SKM-1 treated with dmso at 0.1 percent for 144 hours (cell line): Measurements from ENCODE around the gene CALML4.
"Not testable (repeated sequence)": the region's sequence is repeated elsewhere in the genome, so short reads cannot be mapped to it uniquely, and the experiment has no call there.

Experiments
- DNase-seq: peaks from one replicate; lab custom pipeline; 2025; ENCODE audit not compliant: unreplicated experiment; lab: John Stamatoyannopoulos, UW

CALML4 gene

DNA sequence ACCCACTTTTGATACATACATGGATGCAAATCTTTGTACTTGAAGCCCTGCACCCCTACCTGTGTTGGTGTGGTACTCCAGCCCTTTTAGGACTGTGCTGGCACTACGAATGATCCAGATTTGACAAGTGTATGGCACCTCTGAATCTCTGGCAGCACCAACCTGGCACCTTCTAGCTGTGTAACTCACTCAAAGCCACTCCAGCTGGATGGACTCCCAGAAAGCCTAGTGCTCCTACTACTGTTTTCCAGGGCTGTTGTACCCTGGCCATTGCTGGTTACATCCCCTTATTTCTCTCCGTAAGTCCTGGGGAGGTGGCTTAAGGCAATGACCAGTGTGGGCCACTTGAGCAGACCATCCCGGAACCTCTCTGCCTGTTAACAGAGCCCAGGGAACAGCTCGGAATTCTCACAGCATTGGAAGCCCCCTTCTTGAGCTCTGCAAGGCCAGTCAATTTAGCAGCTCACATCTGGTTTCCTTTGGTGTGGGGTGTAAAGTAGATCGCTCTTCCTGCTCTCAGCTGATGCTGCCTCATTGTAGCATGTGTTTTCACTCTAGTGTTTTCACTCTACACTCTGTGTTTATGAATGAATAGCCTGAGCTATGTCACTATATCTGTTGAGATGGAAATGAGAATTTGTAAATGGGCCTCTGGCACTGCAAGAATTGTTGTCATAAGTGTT is 12.2 kb downstream of the CALML4 start:
- DNase-seq: no peak

DNA sequence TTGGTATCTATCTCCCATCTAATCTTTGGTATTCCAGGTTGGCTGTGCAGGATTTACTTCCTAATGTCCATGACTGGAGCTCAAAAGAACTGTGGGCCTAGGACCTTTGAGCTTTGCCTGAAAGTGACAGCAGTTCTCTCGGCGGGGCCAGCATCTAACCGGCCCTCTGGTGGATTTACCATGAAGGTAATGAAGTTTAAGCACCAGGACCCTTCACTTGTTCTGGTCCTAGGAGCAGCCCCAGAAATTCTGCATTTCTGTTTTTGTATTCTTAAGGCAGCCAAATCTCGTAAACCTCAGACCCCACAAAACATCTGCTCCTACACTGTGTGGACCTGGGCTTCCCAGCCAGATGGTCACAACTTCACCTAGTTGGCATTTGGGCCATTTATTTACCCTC is 13.0 kb downstream of the CALML4 start:
- no peak for DNase-seq

DNA sequence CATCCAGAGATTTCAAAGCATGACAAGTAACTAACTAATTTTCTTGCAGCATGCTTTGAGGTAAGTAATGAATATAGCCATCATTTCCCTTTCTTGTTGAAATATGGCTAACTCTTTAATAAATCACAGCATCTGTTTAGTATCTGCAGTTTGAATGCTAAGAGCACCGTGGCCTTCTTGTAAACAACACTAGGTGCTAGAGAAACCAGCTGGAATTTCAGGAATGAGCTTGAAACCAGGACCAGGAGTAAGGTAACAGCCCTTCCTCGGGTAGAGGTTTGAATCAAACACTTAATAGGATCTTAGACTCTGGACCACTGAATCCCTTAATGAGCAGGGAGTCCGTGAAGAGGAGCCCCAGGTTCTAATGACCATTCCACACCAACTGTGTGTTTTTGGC is 13.6 kb downstream of the CALML4 start:
- no peak for DNase-seq

DNA sequence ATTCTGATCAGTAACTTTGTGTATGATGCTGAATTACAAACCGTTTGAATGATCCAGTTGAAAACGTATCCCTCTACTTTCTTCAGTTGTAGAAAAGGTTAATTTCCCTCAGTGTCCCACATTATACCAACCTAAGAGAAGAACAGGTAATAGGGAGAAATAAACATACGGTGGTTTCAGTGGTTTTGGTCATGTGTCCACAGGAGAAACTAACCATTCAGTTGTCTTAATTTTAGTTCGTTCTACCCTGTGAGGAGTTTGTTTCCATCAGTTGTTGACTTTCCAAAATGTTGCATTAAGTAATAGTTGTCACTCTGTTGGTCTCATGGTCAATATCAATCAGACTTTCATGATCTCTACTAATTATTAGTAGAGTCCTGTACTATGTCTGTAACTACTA is 15.1 kb downstream of the CALML4 start:
- DNase-seq: no peak

DNA sequence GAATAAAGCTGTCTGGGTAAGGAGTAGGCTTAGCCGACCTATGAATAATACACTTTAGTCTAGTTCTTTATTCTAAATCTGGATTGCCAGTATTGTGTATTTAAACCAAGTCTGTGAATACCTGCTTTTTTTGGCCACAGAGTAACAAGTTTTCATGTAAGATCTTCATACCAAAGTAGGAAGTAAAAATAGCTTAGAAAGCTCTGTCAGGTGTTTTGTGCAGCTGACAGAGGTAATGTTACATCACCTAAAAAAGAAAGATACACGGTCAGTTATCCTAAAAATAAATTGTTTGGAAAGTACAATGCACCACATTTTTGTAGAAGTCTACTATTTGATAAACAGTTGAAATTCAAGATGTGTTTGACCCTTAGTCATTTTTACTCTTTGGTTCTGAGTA is 16.5 kb downstream of the CALML4 start:
- DNase-seq: no peak

DNA sequence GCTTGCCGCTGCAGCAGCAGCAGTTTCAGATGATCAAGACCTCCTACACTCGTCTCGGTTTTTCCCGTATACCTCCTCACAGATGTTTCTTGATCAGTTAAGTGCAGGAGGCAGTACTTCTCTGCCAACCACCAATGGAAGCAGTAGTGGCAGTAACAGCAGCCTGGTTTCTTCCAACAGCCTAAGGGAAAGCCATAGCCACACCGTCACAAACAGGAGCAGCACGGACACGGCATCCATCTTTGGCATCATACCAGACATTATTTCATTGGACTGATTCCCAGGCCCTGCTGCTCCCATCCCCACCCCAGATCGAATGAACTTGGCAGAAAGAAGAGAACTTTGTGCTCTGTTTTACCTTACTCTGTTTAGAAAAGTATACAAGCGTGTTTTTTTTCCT is 17.6 kb downstream of the CALML4 start:
- no peak for DNase-seq

DNA sequence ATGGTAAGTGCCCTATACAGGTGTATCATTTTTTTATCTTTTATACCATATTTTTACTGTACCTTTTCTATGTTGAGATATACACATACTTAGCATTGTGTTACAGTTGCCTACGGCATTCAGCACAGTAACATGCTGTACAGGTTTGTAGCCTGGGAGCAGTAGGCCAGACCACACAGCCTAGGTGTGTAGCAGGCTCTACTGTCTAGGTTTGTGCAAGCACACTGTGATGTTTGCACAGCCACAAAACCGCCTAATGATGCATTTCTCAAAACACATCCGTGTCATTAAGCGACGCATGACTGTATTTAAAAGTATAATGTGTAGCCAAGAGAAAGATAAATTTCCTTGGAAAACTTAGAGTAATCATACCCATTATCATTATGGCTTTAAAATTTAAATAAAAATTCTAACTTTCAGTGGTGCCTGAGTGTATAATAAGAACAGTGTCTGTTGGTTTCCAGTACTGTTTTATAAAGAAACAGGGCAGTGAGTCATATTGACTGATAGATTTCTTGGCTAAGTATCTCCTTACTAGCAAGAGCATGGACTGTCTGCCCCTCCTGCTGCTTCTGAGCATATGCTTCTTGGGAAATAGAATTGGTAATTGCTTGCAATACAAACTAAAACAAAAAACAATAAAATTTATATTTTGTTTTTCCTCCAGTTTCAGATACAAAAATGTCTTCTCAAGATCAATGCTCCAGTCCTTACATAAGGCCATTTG is 18.3 kb downstream of the CALML4 start:
- no peak for DNase-seq

DNA sequence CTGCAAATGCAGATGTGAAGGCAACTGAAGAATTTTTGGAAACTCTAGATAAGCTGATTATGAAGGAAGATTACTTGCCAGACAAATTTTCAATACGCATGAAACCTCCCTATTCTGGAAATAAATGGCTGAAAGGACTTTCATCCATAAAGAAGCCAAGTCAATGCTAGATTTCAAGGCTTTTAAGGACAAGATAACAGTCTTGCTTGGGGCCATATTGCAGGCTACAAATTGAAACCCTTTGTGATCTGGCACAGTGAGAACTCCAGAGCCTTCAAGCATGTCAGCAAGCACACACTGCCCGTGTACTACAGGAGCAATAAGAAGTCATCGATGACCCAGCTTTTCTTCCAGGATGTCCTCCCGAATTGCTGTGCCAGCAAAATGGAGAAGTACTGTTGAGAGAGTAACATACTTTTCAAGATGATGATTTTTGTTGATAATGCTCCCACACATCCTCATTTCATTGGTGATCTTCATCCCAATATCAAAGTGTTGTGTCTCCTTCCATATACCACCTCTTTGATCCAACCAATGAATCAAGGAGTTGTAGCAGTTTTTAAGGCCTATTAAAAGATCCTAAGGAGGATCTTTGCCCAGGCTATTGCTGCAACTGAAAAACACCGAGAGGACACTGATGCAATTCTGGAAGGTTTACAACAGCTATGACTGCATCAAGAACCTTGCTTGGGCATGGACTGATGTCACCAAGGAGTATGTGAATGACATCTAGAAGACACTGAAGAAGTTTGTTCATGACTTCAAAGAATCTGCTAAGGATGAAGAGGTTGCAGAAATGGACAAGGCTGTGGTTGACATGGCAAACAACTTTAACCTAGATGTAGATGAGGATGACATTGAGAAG is 20.3 kb downstream of the CALML4 start:
- no peak for DNase-seq

DNA sequence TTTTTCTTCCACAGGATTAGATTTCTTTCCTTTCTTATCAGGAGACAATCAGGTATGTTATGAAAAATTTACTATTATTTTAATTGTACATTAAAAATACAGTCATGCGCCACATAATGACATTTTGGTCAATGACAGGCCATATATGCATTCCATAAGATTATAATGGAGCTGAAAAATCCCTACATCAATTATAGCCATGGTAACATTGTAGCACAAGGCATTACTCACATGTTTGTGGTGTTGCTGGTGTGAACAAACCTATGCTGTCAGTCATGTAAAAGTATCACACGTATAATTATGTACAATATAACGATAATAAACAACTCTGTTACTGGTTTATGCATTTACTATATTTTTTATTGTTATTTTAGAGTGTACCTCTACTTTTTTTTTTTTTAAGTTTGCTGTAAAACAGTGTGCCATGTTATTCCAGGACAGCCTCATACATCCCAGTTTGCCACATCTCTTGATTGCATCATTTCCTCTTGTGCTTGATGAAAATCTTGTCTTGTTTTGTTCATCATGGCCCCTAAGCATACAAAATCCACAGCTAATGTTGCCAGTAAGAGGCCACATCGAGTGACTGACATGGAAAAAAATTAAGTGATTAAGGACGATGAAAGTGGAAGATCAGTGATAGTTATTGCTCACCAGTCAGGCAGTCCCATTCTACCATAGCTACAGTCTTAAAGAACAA is 21.4 kb downstream of the CALML4 start:
- DNase-seq: no peak

DNA sequence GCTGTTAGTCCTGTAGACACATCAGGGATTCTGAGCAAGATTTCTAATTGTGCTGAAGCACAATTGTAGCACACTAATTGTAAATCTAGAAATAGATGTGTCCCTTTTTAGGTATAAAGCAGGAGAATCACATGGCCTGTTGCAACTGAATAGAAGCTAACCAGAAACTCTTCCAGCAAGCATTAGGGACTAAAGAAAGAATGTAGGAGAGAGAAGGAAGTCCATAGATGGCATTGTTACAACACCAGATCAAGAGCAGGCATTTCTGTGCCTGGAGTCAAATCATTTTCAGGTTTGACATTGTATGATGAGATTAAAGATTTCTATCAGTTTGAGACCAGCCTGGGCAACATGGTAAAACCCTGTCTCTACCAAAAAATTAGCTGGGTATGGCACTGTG is 27.4 kb downstream of the CALML4 start:
- DNase-seq: no peak

DNA sequence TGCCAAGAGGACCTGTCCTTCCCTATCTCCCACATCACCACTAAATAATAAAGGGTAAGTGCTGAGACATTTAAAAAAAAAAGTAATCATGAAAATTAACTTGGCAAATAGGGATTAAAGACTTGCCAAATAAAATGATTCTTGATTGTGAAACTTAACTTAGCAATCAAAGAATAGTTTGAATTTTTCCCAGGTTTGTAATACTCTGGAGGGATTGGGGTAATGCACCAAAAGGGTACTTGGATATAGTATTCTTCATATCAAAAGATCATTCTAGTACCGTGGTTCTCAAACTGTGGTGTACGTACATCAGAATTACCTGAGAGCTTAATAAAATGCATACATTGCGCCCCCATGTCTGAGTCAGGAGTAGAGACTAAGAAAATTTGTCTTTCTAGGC is 28.5 kb downstream of the CALML4 start:
- no peak for DNase-seq

DNA sequence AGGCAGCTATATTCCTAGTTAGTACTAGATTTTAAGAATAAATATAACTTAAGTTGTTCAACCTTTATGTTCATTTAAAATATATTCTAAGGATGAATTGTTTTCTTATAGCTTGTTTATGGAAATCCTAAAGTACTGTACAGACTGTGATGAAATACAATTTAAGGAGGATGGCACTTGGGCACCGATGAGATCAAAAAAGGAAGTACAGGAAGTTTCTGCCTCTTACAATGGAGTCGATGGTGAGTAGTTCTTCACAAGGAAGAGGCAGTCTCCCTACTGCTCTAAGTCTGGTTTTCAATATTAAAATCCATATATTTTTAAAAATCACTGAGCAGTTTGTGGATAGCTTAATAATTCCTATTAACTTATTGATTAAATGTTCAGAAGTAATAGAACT is 29.6 kb downstream of the CALML4 start:
- no peak for DNase-seq

DNA sequence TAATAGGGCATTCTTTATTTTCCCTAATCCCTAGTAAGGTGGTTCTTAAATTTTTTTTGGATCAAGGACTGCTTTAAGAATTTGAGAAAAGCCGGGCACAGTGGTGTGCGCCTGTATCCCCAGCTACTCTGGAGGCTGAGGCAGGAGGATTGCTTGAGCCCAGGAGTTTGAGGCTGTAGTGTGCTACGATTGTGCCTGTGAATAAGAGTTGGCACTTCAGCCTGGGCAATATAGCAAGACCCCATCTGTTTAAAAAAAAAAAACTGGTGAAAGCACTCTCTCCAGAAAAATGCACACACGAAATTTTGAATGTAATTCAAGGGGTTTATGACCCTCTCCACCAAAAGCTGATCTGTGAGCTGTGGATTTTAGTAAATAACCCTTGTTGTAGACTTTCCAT is 32.0 kb downstream of the CALML4 start:
- no peak for DNase-seq

DNA sequence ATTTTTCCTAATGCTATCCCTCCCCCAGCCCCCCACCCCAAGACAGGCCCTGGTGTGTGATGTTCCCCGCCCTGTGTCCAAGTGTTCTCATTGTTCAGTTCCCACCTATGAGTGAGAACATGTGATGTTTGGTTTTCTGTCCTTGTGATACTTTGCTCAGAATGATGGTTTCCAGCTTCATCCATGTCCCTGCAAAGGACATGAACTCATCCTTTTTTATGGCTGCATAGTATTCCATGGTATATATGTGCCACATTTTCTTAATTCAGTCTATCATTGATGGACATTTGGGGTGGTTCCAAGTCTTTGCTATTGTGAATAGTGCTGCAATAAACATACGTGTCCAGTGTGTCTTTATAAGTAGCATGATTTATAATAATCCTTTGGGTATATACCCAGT is 33.1 kb downstream of the CALML4 start:
- DNase-seq: not testable (repeated sequence)

DNA sequence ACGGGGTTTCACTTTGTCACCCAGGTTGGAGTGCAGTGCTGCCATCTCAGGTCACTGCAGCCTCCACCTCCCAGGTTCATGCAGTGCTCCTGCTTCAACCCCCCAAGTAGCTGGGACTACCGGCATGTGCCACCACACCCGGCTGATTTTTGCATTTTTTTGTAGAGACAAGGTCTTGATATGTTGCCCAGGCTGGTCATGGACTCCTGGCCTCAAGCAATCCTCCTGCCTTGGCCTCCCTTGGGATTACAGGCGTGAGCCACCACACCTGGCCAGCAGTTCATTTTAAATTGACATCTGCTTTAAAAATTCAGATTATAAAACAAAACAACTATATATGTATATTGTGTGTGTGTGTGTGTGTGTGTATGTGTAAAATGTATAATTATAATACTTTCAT is 38.3 kb downstream of the CALML4 start:
- no peak for DNase-seq

DNA sequence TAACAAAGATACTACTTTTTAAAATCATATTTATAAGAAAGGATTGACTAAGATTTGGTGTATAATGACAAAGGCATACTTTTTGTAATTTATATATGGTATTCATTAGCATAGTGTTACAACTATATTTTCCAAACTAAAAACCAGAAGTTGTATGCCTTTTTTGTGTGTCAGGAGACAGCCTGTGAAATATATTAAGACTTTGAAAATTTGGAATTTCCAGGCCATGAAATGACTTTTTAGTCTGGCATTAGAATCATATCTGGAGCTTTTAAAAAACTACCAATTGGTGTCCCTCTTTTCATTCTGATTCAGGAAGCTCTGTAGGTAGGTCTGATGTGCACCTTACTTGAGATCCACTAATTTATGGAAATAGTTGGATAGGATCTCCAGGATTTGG is 41.9 kb downstream of the CALML4 start:
- DNase-seq: no peak

DNA sequence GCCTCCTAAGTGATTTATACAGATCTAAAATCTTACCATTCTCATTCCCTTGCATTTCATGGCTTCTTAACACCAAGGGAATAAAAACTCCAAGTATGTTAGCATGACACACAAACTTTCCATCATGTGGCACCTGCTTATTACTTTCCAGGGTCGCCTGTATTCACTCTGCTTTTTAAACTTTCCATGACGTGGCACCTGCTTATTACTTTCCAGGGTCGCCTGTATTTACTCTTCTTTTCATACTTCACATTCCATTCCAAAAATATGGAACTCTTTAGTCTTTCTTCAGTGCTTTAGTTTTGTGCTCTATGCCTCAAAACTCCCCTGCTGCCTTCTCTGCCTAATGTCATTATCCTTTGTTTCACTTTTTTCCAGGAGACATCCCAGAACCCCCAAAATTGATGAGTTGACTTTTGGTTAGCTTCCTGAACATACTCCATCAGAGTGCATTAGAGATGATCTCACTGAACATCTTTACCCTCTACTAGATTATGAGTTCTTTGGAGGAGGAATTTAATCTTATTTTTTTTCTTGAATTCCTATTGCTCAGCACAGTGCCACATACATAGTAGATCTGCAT is 47.0 kb downstream of the CALML4 start:
- DNase-seq: no peak

DNA sequence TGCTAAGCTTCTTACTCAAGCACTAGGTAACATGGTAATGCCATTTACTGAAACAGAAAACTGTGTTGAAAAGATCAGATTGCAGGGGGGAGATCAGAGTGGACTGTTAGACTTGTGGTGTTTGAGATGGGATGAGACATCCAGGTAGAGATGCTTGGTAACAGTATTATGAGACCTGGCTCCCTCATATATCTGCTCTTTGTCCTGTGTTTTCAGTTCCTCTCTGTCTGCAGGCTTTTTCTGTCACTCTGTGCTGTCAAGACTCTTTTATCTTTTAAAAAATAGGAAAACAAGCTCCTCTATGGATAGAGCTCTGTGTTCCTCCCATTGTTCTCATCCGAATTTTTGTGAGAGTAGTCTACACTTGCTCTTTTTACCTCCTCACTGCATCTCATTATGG is 48.1 kb downstream of the CALML4 start:
- no peak for DNase-seq

DNA sequence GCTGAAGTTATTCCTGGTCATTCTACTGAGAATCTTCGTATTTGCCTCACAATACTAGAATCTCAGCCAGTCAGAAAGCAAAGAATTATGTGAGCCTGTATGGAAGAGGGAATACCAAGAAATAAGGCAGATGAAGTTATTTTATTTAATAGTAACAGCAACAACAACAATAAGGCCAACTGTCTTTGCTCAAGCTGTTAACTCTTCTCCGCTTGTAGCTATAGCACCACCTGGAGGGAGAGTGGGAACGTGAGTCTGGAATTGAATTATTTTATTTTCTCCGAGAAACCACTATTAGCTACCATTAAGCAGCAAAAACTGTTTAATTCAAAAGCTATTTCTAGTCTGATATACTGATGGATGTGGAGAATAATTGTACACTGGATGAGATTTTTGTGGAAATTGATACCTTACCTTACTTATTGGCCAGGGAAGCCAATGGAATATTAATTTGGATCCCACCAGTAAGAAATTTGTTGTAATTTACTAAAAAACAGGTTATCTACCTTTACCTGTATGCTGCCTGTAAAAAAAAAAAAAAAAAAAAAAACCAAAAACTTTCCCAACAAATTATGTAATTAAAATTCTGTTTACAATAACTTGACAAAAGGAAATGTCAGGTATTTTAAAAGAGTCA is 50.1 kb downstream of the CALML4 start:
- DNase-seq: no peak

DNA sequence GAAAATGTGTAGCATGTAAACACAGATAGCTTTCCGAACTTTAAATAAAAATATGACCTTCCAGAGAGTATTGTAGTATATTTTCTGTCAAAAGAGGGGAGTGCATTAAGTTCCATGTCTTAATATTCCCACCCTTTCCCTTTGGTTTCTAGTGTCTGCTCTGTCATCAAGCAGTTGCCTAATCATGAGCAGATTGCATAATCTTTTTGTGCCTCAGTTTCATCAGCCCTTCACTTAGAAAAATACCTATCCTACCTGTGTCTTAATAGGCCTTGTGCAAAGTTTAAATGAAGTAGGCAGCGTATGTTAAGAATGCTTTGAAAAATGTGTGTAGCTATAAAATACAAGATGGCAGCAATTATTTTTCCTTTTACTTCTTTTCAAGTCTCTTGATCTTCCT is 52.8 kb downstream of the CALML4 start:
- no peak for DNase-seq

DNA sequence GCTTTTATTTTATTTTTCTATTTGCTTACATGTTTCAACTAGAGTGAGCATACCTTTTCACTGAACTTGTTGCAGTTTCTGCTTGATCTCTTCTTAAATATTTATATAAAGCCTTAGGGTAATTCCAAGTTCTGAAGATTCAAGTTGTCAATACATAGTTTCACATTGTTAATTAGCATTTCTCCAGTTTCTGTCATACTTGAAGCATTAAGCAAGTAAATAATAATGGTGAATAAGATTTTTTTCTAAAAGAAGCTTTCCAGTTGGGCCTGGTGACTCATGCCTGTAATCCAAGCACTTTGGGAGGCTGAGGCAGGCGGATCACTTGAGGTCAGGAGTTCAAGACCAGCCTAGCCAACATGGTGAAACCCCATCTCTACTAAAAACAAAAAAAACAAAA is 53.9 kb downstream of the CALML4 start:
- DNase-seq: no peak
